NCI-H524 treated with DMSO at 0.1 percent for 48 hours (cell line): Measurements from ENCODE around the gene SLC1A4.
"Not testable (repeated sequence)": the region's sequence is repeated elsewhere in the genome, so short reads cannot be mapped to it uniquely, and the experiment has no call there.

ENCODE experiments used
- DNase-seq: peaks from one replicate; lab custom pipeline; 2025; lab: John Stamatoyannopoulos, UW

The SLC1A4 gene

GRCh38 chr2:64992990-64993389 lies 3.8 kb downstream of the SLC1A4 start:
- DNase-seq = no peak

- no peak for DNase-seq
Observed at GRCh38 chr2:64995041-64995440, 5.8 kb downstream of the SLC1A4 start.

- no peak for DNase-seq
Observed at GRCh38 chr2:64996871-64997307, 7.7 kb downstream of the SLC1A4 start.

GRCh38 chr2:64998658-64999061 lies 9.5 kb downstream of the SLC1A4 start:
- no peak for DNase-seq

- DNase-seq = no peak
Observed at GRCh38 chr2:64999754-65000153, 10.6 kb downstream of the SLC1A4 start.

- no peak for DNase-seq
Observed at GRCh38 chr2:65000644-65001043, 11.4 kb downstream of the SLC1A4 start.

- DNase-seq = no peak
Observed at GRCh38 chr2:65003037-65003436, 13.8 kb downstream of the SLC1A4 start.

GRCh38 chr2:65004232-65004631 lies 15.0 kb downstream of the SLC1A4 start:
- DNase-seq = not testable (repeated sequence)

- DNase-seq = no peak
Observed at GRCh38 chr2:65013776-65014175, 24.6 kb downstream of the SLC1A4 start.

GRCh38 chr2:65015731-65016130 lies 26.5 kb downstream of the SLC1A4 start:
- no peak for DNase-seq

- DNase-seq = no peak
Observed at GRCh38 chr2:65016789-65017188, 27.6 kb downstream of the SLC1A4 start.

GRCh38 chr2:65017335-65017734 lies 28.1 kb downstream of the SLC1A4 start:
- no peak for DNase-seq

GRCh38 chr2:65018141-65018582 lies 29.0 kb downstream of the SLC1A4 start:
- DNase-seq = no peak

GRCh38 chr2:65019010-65019409 lies 29.8 kb downstream of the SLC1A4 start:
- DNase-seq = no peak

GRCh38 chr2:65019675-65020195 lies 30.5 kb downstream of the SLC1A4 start:
- DNase-seq = no peak

GRCh38 chr2:65020251-65020650 lies 31.1 kb downstream of the SLC1A4 start:
- not testable (repeated sequence) for DNase-seq

GRCh38 chr2:65020943-65021528 lies 31.8 kb downstream of the SLC1A4 start:
- DNase-seq = no peak

GRCh38 chr2:65021709-65022108 lies 32.5 kb downstream of the SLC1A4 start:
- no peak for DNase-seq

- DNase-seq = no peak
Observed at GRCh38 chr2:65022189-65022588, 33.0 kb downstream of the SLC1A4 start.

- no peak for DNase-seq
Observed at GRCh38 chr2:65023742-65024141, 34.5 kb downstream of the SLC1A4 start.

- no peak for DNase-seq
Observed at GRCh38 chr2:65024149-65024829, 35.1 kb downstream of the SLC1A4 start.

GRCh38 chr2:65025453-65026123 lies 36.4 kb downstream of the SLC1A4 start:
- DNase-seq = no peak

GRCh38 chr2:65026154-65026553 lies 37.0 kb downstream of the SLC1A4 start:
- DNase-seq = no peak
